ENCODE measurements around the gene RPL32. TPM values are rescaled to one million over a fixed set of nuclear protein-coding genes. Genes with fewer than 3 reads are reported as not detected.

The RPL32 gene
- total and polyA plus RNA-seq, 9 of the 15 experiments (the other 6 are each of a cell fraction or from before 2014, with no cell fraction given), result 2,738 to 6,200 (median 4,286) TPM

DNA sequence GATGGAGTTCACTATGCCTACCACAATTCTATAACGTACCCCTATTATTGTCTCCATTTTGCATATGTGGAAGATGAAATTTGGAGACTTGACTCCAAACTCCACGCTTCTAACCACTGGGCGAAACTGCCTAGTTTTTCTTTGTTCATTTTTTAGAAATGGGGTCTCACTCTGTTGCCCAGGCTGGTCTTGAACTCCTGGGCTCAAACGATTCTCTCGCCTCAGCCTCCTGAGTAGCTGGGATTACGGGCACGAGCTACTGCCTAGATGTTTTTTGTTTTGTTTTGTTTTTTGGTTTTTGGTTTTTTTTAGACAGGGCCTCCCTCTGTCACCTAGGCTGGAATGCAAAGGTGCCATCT is 584 bp upstream of the RPL32 start:
- Histone ChIP-seq H3K36me3 (ENCODE audit: control insufficient read depth, insufficient read depth, low read length) (peaks cover 43% of the 10 kb centered on the region), H3K27me3 (ENCODE audit: control insufficient read depth in 2 of 2, insufficient read depth in 2 of 2, low read length in 2 of 2) (no peaks in the 10 kb centered on the region), H3K27ac (ENCODE audit: extremely low read depth, low read depth, low read length) (peak overlapping the region; percentile 93), H2AFZ (ENCODE audit: low read depth, low read length) (peak overlapping the region; percentile 98), H3K4me1 (replicated peaks in 1 of 2; ENCODE audit: control insufficient read depth in 2 of 2, insufficient read depth in 2 of 2, low read length in 2 of 2) (peaks cover 24 to 33% of the 10 kb centered on the region in 2 experiments; a peak in 4 of 5 replicates), H3K4me3 (peak overlapping the region; percentile 85), H3K9me3 (replicated peaks; ENCODE audit: control insufficient read depth, insufficient read depth, low read depth, low read length) (no peaks in the 10 kb centered on the region), H3K9me1 (ENCODE audit: control insufficient read depth, insufficient read depth, low read length) (peaks cover 7% of the 10 kb centered on the region), H3K79me2 (ENCODE audit: control insufficient read depth, insufficient read depth, low read length) (peaks cover 48% of the 10 kb centered on the region), H3K9ac (ENCODE audit: insufficient read depth in 1 of 2, low read depth in 2 of 2, low read length in 2 of 2) (peak overlapping the region; percentile 46 to 98; a peak in 3 of 4 replicates), H3K4me2 (ENCODE audit: insufficient read depth, low read length) (peak overlapping the region; percentile 100), H4K20me1 (replicated peaks; ENCODE audit: control insufficient read depth, insufficient read depth, low read length) (peaks cover 40% of the 10 kb centered on the region)
- BruUV-seq (replicated peaks), result no TSS peak
- no peak for FAIRE-seq
- 23% methylated on average over 7 of the region's 7 CpGs for WGBS (ENCODE audit: insufficient coverage, low coverage, missing lambda C conversion rate)
- no peak for DNase-seq (ENCODE audit: extremely low read depth in 1 of 4, low spot score in 3 of 4)
- ChIA-PET POLR2A (interaction anchor here (0.6 to 4.3 kb wide), 24 partner anchors 10 to 260 kb away, joined by 3 to 70 read pairs (median 4); no protein-coding TSS in a partner anchor), CTCF (ENCODE audit: low intra/inter-chr PET ratio) (interaction anchor here (1.2 kb wide), 1 partner anchor 26 kb away, joined by 3 read pairs; no protein-coding TSS in a partner anchor)
- peak; percentile 15 for ATAC-seq
- in situ Hi-C loops (cut with MboI) (no loop called here), intact Hi-C loops (cut with micrococcal nuclease) (loop anchor here (5.0 kb wide), 2 partner anchors 55 to 285 kb away; partner anchors contain the start of gene MKRN2)
- TF ChIP-seq ERF (CRISPR knock-in tag; IDR thresholded peaks at IDR 0.05) (0 out of 2 replicates have a peak, but pooled peaks have one; percentile 26), TAF7 (tag; IDR thresholded peaks at IDR 0.05) (no peak), TAF1 (IDR thresholded peaks at IDR 0.05; ENCODE audit: control insufficient read depth, extremely low read depth, insufficient read depth, low read length, severe bottlenecking) (no peak), SMARCB1 (IDR thresholded peaks at IDR 0.05; ENCODE audit: insufficient read length, low read depth) (no peak), TSC22D4 (tag; IDR thresholded peaks at IDR 0.05) (no peak), MLX (CRISPR knock-in tag; conservative IDR thresholded peaks at IDR 0.05) (no peak), CSDE1 (IDR thresholded peaks at IDR 0.05) (no peak), NRF1 (conservative IDR thresholded peaks at IDR 0.05 in 1 of 2, IDR thresholded peaks at IDR 0.05 in 1 of 2) (no peak), CC2D1A (IDR thresholded peaks at IDR 0.05) (no peak), ZNF239 (CRISPR knock-in tag; IDR thresholded peaks at IDR 0.05) (no peak), ZSCAN29 (IDR thresholded peaks at IDR 0.05) (no peak)
- TF ChIP-seq, protein P1, sequence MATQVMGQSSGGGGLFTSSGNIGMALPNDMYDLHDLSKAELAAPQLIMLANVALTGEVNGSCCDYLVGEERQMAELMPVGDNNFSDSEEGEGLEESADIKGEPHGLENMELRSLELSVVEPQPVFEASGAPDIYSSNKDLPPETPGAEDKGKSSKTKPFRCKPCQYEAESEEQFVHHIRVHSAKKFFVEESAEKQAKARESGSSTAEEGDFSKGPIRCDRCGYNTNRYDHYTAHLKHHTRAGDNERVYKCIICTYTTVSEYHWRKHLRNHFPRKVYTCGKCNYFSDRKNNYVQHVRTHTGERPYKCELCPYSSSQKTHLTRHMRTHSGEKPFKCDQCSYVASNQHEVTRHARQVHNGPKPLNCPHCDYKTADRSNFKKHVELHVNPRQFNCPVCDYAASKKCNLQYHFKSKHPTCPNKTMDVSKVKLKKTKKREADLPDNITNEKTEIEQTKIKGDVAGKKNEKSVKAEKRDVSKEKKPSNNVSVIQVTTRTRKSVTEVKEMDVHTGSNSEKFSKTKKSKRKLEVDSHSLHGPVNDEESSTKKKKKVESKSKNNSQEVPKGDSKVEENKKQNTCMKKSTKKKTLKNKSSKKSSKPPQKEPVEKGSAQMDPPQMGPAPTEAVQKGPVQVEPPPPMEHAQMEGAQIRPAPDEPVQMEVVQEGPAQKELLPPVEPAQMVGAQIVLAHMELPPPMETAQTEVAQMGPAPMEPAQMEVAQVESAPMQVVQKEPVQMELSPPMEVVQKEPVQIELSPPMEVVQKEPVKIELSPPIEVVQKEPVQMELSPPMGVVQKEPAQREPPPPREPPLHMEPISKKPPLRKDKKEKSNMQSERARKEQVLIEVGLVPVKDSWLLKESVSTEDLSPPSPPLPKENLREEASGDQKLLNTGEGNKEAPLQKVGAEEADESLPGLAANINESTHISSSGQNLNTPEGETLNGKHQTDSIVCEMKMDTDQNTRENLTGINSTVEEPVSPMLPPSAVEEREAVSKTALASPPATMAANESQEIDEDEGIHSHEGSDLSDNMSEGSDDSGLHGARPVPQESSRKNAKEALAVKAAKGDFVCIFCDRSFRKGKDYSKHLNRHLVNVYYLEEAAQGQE (IDR thresholded peaks at IDR 0.05; ENCODE audit: borderline replicate concordance), result no peak
- TF ChIP-seq, protein P1 (CRISPR knock-in tag; IDR thresholded peaks at IDR 0.05; ENCODE audit: low read depth), result no peak
- TF ChIP-seq, protein P2, sequence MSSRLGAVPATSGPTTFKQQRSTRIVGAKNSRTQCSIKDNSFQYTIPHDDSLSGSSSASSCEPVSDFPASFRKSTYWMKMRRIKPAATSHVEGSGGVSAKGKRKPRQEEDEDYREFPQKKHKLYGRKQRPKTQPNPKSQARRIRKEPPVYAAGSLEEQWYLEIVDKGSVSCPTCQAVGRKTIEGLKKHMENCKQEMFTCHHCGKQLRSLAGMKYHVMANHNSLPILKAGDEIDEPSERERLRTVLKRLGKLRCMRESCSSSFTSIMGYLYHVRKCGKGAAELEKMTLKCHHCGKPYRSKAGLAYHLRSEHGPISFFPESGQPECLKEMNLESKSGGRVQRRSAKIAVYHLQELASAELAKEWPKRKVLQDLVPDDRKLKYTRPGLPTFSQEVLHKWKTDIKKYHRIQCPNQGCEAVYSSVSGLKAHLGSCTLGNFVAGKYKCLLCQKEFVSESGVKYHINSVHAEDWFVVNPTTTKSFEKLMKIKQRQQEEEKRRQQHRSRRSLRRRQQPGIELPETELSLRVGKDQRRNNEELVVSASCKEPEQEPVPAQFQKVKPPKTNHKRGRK (tag; IDR thresholded peaks at IDR 0.05), result no peak
